Kidney epithelial cell (primary cell): ENCODE results near the gene NOTCH1. TPM values are rescaled to one million over a fixed set of nuclear protein-coding genes. Genes with fewer than 3 reads are reported as not detected.

ENCODE experiments used
- DNase-seq: peaks from one replicate; pipeline ENCODE4 v3.0.0-alpha.2; 2010; ENCODE audit warnings: low read depth
- H3K27me3 ChIP-seq: 2 replicates; pipeline ENCODE4 v1.6.0; 2011; ENCODE audit warnings: low read length; ENCODE audit not compliant: control insufficient read depth, insufficient read depth
- H3K36me3 ChIP-seq: 2 replicates; pipeline ENCODE4 v1.5.1; 2011; ENCODE audit warnings: low read length; ENCODE audit not compliant: control insufficient read depth, insufficient read depth
- H3K4me3 ChIP-seq: 2 replicates; pipeline ENCODE4 v1.5.1; 2011; ENCODE audit warnings: low read depth, mild to moderate bottlenecking, control low read depth, low read length
- CTCF ChIP-seq: IDR thresholded peaks from 2 replicates; pipeline ENCODE4 v1.5.1; 2011; ENCODE audit warnings: mild to moderate bottlenecking, moderate library complexity, low read length, control low read depth, inconsistent platforms; ENCODE audit not compliant: insufficient read depth, poor library complexity, severe bottlenecking
- total RNA-seq: library from RNA; depleted of rRNA; stranded (reverse); fragments of >200 nt; gene quantifications from 2 replicates; pipeline ENCODE4 v1.2.3, GENCODE V29; 2015

The NOTCH1 gene
- total RNA-seq, 1 donor from 2014 or later: 40.9 TPM

DNA sequence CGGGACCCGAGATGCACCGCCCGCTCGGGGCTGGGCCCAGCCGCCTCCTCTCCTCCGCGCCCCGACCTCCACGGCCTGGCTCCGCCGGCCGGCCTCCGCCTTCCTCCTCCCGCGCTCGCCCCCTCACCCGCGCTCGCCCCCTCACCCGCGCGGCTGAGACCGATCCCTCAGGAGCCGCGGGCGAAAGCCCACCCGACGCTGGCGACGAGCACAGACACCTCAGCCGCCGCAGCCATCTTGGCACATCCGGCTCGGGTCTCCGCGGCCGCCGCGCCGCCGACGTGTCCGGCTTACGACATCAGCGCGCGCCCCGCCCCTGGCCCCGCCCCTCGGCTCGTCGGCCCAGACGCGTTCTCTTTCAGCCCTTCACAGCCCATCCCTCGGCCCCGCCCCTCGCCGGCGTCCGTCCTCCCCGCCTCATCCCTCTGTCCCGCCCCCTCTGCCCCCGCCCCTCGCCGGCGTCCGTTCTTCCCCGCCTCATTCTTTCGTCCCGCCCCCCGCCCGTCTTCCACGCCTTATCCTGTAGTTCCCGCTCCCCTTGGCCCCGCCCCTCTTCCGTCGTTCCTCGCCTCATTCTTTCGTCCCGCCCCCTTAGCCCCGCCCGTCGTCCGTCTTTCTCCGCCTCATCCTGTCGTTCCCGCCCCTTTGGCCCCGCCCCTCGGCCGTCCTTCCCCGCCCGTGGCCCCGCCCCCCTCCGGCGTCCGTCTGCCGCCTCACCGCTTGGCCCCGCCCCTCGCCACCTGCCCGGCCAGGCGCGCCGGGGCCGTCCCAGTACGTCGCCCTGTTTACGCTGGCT lies 62.9 kb downstream of the NOTCH1 start, which contains the start of gene SEC16A:
SEC16A (minus strand) TSS at position 248 of the 796 bp plus-strand sequence. CDS start 5,425 bp downstream, outside the sequence.
- peak; percentile 71 for DNase-seq
- H3K36me3 ChIP-seq: peaks cover 1% of the 10 kb centered on the region
- no peak for TF ChIP-seq CTCF
- no peaks in the 10 kb centered on the region for H3K27me3 ChIP-seq
- H3K4me3 ChIP-seq: peak within 1 kb of the TSS; percentile 97

DNA sequence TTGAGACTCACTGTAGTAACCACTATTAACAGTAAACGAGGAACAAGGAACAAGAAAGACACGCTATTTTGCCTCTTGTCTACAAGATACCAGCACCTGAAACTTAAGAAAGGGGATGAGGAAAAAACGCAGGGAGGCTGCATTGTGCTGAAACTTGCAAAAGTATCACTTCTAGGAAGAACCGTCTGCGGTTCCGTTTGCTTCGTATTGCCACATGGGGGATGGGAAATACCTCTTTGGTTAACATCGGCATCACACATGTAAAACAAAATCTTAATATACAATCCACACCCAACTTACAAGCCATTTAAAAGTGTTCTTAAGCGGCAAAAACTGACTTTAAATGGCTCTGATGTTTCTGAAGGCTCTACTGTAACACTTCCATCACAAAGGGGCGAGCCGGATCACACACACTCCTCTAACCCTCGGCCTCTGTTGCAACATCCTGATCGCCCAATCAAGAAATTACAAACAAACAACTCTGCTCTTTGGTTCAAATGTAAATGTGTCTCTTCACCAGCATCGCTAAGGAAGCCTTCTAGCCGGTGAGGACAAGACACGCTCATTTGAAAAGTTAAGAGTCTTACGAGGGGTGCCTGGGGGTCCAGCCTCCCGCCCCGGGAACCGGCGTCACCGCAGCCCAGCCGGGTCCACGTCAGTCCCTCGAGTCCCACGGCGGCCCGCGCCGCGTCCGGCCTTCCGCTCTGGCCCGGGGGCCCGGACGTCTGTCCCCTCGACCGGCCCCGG lies 63.6 kb downstream of the NOTCH1 start:
- TF ChIP-seq CTCF: no peak
- peak overlapping the region; percentile 97 for H3K4me3 ChIP-seq
- peaks cover 1% of the 10 kb centered on the region for H3K36me3 ChIP-seq
- no peak for DNase-seq
- no peaks in the 10 kb centered on the region for H3K27me3 ChIP-seq

DNA sequence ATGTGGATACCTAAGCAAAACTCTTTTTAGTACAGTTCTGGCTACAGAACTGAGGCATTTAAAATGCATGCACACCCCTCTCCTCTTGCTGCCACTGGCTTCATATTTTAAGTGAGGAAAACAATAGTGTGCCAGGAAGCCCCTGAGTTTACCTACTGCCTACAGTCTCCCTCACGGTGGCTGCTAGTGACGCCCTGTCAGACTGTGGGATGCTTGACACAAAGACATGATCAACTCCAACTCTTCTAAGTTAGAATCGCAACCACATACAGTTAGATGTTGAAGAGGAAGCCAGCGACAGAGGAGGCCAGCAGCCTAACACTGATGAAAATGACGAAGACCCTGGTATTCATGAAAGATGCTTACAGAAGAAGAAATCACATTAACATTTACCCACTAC lies 64.3 kb downstream of the NOTCH1 start:
- no peak for TF ChIP-seq CTCF
- H3K36me3 ChIP-seq: peaks cover 1% of the 10 kb centered on the region
- H3K4me3 ChIP-seq: peak overlapping the region; percentile 97
- DNase-seq: no peak
- no peaks in the 10 kb centered on the region for H3K27me3 ChIP-seq

DNA sequence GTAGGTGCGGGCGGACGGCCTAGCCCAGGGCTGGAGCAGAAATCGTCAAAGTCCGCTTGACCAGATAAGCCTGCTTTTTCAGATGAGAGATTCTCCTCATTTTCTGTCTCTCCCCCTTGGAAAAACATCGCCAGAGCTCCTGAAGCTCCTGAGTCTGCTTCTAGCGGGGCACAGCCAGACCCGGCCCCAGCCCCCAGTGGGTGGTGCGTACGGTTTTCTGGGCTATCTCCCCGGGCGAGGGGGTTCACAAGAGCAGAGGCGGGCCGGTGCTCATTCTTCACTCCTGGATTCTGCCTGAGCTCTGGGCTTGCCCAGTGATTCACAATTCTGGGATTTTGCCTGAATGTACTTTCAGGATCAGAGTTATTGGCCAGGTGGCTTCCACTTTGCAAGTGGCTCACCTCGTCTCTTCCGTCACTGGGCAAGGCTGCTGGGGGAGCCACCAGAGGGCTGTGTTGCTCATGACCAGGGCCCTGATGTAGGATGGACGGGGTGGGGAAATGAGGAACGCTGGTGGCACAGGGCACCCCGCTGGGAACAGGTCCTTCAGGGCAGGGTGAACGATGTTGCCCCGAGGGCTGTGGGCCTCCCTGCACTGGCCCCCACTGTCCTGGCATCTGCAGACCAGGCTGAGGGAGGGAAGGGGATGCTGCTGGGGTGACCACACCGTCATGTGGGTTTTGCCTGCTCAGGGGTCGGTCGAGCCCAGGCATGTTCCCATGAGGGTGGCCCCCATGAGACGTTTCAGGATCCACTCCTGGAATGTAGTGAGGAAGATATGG lies 69.3 kb downstream of the NOTCH1 start:
- TF ChIP-seq CTCF: no peak
- Histone ChIP-seq H3K27me3 (no peaks in the 10 kb centered on the region), H3K4me3 (no peak overlapping the region), H3K36me3 (peaks cover 4% of the 10 kb centered on the region)
- DNase-seq: no peak

GRCh38 chr9:136474974-136475865 lies 70.6 kb downstream of the NOTCH1 start:
- H3K4me3 ChIP-seq: no peak overlapping the region
- H3K36me3 ChIP-seq: peaks cover 5% of the 10 kb centered on the region
- H3K27me3 ChIP-seq: no peaks in the 10 kb centered on the region
- no peak for TF ChIP-seq CTCF
- DNase-seq: no peak
